22Rv1 (cell line): ENCODE data around the gene KCTD2.

Experiments used
- ZFX ChIP-seq: fragments of 450-650 bp; IDR thresholded peaks from 2 replicates; pipeline ENCODE4 v1.6.1; 2017; ENCODE audit warnings: antibody characterized with exemption, borderline replicate concordance
- TF ChIP-seq, protein P1 (sequence below): fragments of 450-650 bp; IDR thresholded peaks from 2 replicates; pipeline ENCODE4 v1.5.1; 2017; ENCODE audit warnings: mild to moderate bottlenecking

- TF ChIP-seq, protein P1, sequence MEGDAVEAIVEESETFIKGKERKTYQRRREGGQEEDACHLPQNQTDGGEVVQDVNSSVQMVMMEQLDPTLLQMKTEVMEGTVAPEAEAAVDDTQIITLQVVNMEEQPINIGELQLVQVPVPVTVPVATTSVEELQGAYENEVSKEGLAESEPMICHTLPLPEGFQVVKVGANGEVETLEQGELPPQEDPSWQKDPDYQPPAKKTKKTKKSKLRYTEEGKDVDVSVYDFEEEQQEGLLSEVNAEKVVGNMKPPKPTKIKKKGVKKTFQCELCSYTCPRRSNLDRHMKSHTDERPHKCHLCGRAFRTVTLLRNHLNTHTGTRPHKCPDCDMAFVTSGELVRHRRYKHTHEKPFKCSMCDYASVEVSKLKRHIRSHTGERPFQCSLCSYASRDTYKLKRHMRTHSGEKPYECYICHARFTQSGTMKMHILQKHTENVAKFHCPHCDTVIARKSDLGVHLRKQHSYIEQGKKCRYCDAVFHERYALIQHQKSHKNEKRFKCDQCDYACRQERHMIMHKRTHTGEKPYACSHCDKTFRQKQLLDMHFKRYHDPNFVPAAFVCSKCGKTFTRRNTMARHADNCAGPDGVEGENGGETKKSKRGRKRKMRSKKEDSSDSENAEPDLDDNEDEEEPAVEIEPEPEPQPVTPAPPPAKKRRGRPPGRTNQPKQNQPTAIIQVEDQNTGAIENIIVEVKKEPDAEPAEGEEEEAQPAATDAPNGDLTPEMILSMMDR: no peak
- TF ChIP-seq ZFX: no peak
Measured at GRCh38 chr17:75078284-75079022, 31.4 kb downstream of the KCTD2 start.
